HG02623 (cell line): Measurements from ENCODE around the gene ATXN1.

Experiments used
- ATAC-seq: cut with Tn5 transposase; IDR thresholded peaks from one replicate; pipeline ENCODE4 v1.9.1; 2021; ENCODE audit warnings: moderate library complexity; ENCODE audit not compliant: unreplicated experiment

Gene ATXN1

DNA sequence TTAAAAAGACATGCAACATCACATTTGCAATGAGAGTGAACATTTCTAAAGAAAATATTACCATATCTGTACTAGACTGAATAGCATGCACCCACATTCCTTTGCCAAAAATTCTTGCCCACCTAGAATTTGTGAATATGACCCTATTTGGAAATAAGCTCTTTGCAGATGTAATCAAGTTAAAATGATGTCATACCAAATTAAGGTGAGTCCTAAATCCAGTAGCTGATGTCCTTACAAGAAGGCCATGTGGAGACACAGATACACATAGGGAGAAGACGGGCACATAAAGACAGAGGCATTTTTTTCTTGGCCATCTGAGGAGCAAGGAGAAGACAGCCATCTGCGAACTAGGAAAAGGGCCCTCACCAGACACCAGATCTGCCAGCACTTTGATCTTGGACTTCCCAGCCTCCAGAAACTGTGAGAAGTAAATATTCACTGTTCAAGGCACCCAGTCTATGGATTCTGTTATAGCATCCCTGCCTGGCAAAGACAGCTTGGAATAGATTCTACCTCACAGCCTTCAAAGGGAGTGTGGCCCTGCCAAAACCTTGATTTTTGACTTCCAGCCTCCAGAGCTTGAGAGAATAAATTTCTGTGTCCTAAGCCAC lies 22.8 kb upstream of the ATXN1 start:
- ATAC-seq: no peak

DNA sequence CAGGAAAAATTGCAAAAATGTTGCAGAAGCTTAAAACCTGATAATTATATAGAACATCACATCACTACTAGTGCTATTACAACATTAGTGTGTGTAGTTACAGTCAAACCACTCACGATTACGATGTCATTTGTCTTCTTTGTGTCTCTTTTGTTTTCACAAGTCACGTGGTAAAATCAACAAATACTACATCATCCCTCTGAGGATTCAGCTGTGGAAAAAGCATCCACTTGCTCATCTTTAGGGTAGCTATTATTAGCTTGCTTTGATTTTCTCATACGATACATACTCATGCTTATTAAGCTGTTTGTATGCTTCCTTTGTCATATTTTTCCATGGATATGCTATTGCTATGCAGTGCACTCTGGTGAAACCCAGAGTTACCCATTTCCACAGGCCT lies 22.2 kb upstream of the ATXN1 start:
- ATAC-seq: no peak

DNA sequence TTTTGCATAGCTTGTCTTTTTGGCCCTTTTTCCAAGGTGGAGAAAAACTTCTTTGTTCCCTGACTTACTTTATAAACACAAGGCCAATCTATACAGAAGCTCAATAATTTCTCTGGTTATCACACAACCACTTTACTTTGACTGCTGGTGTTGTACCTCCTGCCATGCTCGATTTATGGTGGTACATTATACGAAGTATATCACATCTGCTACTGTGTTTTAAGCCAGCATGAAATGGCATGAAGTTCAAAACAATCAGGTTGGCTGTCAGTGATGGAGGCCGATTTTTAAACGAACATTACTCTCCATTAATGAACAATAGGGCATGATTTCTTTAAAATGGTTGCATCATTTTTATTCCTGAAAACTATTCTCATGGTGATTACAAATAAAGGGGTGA lies 21.0 kb upstream of the ATXN1 start:
- no peak for ATAC-seq

DNA sequence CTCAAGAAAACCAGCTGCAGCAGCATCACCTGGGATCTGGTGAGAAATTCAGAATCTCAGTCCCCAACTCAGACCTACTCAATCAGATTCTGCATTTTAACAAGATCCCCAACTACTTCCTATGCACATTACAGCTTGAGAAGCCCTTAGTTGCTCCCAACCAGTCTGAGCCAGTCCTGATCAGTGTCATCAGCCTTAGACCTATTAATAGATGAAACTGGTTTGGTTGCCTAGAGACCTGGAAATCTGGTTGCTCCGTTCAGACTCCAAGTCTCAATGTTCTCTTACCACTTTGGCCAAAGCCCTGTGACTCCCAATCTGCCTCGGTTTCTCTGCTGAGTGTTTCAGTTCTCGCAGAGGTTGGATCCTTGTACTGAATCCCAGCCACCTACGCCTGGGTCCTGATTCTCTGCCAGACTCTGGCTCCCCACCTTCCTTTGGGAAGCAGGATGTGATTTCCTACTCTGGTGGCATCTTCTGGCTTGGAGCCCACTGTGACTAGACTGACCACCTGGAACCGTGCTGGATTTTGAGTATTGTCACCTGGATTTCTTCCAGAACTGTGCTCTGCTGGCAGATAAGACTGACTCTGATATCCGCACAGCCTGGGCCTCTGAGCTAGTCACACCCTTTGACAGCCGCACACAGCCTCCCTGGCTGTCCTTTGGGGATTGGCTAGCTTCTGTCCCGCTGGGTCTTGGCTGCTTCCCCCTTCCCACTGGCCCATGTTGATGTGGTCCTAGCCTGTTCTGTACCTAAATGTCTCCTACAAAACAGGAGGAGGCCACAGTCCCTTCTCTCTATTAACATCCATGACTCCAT lies 20.3 kb upstream of the ATXN1 start:
- no peak for ATAC-seq

DNA sequence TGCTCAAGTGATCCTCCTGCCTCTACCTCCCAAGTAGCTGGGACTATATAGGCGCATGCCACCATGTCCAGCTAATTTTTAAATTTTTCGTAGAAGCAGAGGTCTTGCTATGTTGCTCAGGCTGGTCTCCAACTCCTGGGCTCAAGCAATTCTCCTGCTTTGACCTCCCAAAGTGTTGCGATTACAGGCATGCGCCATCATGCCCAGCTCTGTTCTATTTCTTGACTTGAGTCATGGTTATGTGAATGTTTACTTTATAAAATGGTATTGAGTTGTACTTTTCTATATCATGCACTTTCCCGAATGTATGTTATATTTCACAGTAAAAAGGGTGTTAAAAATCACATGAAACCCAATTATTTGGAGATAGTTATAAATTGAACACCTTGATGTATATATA lies 17.3 kb upstream of the ATXN1 start:
- ATAC-seq: no peak

DNA sequence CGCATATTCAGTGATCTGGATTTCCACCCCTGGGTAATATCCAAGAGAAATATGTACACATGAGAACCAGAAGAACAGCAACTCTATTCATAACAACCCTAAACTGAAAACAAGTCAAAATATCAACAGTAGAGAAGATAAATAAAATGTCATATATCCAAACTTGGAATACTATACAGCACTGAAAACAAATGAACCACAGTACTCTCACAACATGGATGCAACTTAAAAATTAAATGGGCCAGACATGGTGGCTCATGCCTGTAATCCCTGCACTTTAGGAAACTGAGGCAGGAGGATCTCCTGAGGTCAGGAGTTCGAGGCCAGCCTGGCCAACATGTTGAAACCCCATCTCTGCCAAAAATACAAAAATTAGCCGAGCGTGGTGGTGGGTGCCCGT lies 16.5 kb upstream of the ATXN1 start:
- no peak for ATAC-seq

DNA sequence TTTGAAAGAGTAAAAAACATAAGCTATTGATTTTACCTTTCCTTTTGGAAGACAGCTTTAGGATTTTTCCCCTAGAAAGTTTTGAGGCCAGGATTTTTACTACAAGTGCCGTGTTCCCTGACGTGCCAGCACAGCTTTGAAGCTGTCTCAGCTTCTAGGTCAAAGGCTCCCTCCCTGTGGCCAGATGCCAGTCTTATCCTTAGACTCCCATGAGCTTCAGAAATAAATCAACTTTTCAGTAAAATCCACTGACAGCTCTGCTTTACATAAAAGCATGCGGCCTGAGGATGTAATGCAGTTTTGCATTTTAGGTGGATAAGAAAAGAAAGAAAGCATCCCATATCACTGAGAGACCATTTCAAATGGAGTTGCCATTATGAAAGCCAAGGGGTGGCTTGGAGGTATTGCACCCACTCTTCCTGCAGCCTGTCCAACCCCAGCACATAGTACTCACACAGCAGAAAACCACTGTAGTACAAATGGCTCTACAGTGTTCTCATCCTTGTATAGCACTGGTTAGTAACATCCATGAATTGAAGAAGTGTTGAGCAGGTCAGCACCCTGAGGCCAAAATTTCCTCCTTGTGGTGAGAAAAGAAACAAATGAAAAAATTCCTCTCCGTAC lies 15.2 kb upstream of the ATXN1 start:
- no peak for ATAC-seq

- ATAC-seq: no peak
These were observed 13.2 kb upstream of the ATXN1 start for GRCh38 chr6:16774437-16774836.

- ATAC-seq: no peak
These were observed 12.1 kb upstream of the ATXN1 start for GRCh38 chr6:16773362-16773761.

- ATAC-seq: peak; percentile 92
These were observed 9.7 kb upstream of the ATXN1 start for GRCh38 chr6:16770701-16771569.

GRCh38 chr6:16769986-16770376 lies 8.7 kb upstream of the ATXN1 start:
- ATAC-seq: no peak

DNA sequence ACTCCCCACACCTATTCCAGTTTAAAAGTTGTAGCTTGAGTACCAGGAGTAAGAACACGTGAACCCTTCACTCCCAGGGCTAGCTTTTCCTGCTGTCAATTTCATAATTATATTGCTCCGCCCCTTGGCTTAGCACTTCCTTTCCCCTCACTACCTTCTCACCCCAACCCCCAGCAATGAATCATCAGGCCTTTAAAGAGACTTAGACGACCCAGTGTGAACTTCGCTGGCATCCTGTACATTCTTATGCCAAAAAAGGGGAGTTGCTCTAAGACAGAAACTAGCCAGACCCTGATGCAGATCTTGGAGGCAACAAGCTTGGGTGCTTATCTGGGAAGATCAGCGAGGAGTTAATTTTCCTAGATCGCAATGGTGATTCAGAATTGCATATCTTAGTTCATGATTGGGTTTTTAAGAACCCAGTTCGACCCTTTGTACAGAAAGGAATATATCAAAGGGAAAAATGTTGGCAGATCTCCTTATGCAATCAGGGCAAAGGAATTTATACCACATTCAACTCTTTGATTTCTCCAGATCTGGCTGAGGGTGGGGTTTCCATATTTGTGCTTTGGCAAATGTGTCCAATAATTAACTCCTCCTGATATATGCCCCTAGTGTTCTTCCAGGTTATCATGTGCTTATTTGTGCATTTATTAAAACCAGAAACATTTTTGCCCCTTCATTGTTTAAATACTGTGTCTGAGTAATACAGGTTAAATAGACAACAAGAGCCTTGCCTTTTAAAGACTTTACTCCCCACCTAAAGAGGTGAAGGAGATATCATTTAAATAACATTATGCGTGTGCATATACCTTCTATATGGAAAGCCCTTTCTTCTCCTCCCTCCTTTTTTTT lies 8.1 kb upstream of the ATXN1 start:
- ATAC-seq: no peak

DNA sequence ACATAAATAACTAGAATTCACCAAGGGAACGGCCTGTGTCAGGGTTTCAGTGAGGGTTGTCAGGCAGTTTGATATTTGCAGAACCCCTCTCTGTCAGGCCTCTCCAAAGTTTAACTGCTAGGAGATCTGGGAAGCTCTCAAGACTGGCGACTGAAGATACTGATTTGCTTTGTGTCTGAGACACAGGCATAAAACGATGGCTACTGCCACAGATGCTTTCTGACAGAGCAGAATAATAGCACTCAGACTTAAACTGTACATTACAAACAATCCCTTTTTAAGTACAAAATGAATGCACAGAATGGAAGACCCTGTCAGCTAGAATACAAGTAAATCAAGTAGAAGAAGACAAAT lies 7.2 kb upstream of the ATXN1 start:
- no peak for ATAC-seq

DNA sequence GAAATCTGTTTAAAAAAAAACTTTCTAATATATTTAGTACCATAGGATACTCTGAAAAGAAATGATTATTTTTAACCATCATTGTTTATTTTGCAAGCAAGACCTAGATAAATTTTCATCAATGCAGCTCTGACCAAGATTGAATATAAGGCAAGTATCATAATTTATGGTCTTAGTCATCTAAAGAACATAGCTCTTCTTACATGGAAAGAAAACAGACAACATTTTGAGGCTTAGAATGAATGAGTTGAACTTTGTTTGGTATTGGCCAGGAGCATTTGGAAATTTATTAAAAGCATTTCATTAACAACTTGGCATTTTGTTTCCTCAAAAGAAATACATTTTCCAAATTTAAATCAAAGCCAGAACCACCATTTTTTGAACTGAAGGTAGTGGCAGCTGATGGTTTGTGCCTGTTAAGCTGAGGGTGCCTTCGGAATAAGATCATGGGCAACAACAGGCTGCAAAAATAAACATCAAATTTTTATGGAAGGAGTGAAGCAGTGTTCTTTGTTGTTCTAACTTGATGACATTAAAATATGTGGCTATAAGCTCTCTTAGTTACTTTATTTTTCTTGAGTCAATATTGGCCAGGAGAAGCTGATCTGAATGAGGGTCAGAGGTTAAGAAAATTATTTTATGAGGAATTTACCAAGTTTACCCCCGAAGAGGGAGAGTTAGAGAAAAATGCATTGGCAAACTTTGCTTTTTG lies 6.7 kb upstream of the ATXN1 start:
- no peak for ATAC-seq

DNA sequence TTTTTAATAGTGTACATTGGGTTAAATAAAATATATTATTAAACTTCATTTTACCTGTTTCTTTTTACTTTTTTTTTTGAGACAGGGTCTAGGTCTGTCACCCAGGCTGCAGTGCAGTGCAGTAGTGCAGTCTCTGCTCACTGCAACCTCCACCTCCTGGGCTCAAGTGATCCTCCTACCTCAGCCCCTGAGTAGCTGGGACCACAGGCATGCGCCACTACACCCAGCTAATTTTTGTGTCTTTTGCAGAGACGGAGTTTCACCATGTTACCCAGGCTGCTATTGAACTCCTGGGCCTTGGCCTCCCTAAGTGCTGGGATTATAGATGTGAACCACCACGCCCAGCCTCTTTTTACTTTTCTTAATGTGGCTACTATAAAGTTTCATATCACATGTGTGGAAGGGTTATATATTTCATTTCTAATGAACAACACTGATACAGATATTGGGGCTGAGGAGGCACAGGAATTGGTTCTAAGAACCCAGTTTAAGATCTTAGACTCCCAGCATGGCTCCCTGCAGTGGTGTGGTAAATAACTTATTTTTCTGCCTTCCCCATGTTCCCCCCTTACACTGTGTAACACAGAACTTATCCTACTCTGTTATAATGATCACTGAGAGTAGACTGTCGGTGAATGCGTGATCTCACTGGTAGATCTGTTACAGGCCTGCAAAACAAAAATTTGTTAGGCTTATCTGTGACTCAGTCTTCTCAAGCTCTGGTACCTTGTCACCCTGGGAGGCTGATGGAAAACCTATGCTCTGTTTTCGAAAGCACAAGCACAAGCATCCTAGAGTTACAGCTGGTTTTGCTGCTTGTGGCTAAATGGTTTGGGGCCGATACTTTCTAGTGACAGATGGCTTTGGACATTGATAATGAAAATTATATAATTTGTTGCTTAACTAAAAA lies 5.8 kb upstream of the ATXN1 start:
- no peak for ATAC-seq

DNA sequence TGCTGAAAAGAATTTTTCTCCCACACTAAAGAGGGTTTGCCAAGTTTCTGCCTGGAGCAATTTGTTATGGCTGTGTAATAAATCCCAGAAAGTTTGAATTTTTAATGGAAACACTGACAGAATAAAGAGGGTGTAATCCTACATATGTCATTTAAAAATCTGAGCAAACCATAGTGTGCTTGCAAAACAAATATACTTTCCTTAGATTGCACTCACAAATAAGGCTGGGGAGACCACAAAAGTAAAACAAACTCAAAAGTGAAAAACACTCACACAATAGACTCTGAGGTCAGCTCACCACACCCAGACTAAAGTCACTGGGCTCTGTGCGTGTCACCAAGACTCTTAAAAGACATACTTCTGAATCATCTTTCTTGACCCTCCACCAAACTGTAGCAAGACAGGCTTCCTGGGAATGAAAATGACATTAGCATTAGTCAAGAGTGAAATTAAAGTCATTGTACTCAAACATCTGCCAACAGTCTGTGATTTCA lies 4.8 kb upstream of the ATXN1 start:
- ATAC-seq: no peak

GRCh38 chr6:16765235-16765634 lies 4.0 kb upstream of the ATXN1 start:
- ATAC-seq: no peak

DNA sequence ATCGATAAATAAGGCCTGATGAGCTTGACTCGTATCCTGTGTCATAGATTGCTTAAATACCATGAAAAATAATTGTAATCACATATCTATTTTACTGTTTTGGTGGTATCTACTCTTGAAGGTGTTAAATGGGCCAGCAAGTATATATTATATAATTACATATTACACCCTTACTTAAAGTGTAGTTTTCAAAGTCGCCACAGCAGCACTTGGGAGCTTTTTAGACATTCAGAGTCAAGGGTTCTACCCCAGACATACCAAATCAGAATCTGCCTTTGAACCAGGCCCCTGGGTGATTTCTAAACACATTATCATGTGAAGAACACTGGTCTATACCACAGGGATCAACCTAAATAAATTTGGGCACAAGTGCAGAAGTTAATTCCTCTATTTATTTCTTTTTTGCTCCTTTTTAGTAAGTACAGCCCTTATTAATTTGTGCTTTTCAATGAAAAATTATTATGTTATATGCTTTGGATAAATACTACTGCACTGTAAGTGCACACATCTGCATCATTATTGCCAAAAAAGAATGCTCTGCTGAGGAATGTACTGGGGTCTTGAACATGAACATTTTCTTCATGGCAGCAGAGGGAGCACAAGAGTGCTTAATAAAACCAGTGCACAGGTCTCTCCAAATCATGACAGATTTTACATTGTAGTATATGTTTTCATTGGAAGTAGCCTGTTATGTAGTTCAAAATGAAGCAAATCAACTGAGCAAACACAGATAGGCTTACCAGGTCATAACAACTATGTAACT lies 3.1 kb upstream of the ATXN1 start:
- ATAC-seq: no peak
